ENCODE data around the gene KLK6. TPM values are rescaled to one million over a fixed set of nuclear protein-coding genes. Genes with fewer than 3 reads are reported as not detected.
A peak's percentile ranks its signal among the peaks of the same experiment; 100 is the strongest.

The KLK6 gene
- total RNA-seq, 1 experiment from 2014 or later = 75.0 TPM

GRCh38 chr19:50962245-50962644, 7.1 kb downstream of the KLK6 start:
- H3K27me3 ChIP-seq (ENCODE audit: low read length) = no peaks in the 10 kb centered on the region
- H2AFZ ChIP-seq (ENCODE audit: low read length) = no peak overlapping the region
- POLR2A ChIA-PET (ENCODE audit: unreplicated experiment) = no interaction called here
- H3K9me2 ChIP-seq (replicated peaks; ENCODE audit: low read length) = no peaks in the 10 kb centered on the region
- no TSS peak for BruUV-seq (replicated peaks)
- H3K79me2 ChIP-seq (ENCODE audit: low read length) = no peaks in the 10 kb centered on the region
- no peak overlapping the region for H3K27ac ChIP-seq (ENCODE audit: low read length)
- H3K9me3 ChIP-seq (ENCODE audit: low read length) = no peaks in the 10 kb centered on the region
- H3K4me1 ChIP-seq (ENCODE audit: insufficient read depth, low read length) = peaks cover 21% of the 10 kb centered on the region
- H3F3A ChIP-seq (ENCODE audit: low read length, unreplicated experiment) = no peaks in the 10 kb centered on the region
- no peaks in the 10 kb centered on the region for H4K20me1 ChIP-seq (ENCODE audit: low read length)
- intact Hi-C loops (cut with micrococcal nuclease) = no loop called here
- H3K9ac ChIP-seq (ENCODE audit: low read length) = no peak overlapping the region
- ATAC-seq (no peak), DNase-seq (no peak)
- no peak overlapping the region for H3K4me2 ChIP-seq (ENCODE audit: low read length)
- no peak for TF ChIP-seq EZH2phosphoT487 (IDR thresholded peaks at IDR 0.05; ENCODE audit: borderline replicate concordance, low read length)
- TF ChIP-seq, protein P1, sequence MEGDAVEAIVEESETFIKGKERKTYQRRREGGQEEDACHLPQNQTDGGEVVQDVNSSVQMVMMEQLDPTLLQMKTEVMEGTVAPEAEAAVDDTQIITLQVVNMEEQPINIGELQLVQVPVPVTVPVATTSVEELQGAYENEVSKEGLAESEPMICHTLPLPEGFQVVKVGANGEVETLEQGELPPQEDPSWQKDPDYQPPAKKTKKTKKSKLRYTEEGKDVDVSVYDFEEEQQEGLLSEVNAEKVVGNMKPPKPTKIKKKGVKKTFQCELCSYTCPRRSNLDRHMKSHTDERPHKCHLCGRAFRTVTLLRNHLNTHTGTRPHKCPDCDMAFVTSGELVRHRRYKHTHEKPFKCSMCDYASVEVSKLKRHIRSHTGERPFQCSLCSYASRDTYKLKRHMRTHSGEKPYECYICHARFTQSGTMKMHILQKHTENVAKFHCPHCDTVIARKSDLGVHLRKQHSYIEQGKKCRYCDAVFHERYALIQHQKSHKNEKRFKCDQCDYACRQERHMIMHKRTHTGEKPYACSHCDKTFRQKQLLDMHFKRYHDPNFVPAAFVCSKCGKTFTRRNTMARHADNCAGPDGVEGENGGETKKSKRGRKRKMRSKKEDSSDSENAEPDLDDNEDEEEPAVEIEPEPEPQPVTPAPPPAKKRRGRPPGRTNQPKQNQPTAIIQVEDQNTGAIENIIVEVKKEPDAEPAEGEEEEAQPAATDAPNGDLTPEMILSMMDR (conservative IDR thresholded peaks at IDR 0.05; ENCODE audit: low read depth, low read length) = no peak
- TF ChIP-seq EZH2 (IDR thresholded peaks at IDR 0.05; ENCODE audit: low read length, unreplicated experiment) = no peak
- no peak overlapping the region for H3K4me3 ChIP-seq (ENCODE audit: low read length)
- H3K36me3 ChIP-seq (ENCODE audit: low read depth, low read length) = peaks cover 10% of the 10 kb centered on the region; the same call in 1 of the 2 replicates
- CTCF ChIA-PET = no interaction called here

DNA sequence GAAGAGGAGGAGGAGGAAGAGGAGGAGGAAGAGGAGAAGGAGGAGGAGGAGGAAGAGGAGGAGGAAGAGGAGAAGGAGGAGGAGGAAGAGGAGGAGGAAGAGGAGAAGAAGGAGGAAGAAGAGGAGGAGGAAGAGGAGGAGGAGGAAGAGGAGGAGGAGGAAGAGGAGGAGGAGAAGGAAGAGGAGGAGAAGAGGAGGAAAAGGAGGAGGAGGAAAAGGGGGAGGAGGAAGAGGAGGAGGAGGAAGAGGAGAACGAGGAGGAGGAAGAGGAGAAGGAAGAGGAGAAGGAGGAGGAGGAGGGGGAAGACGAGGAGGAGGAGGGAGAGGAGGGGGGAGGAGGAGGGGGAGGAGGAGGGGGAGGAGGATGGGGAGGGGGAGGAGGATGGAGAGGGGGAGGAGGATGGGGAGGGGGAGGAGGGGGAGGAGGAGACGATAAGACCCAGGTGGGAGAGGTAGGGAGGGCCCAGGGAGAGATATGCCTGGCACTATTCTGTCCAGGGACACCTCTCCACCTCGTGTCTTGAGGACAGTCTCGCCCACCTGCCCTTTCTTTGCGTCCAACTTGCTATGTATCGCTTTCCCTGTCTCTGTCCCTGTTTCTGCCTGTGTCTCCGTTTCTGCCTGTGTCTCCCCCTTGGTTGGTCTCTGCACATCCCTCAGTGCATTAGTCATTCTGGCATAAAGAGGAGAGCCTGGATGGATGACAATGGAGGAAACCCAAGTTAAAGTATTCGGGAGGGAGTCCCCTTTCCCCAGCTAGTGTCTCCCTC, 9.5 kb downstream of the KLK6 start:
- BruUV-seq (replicated peaks) = no TSS peak
- no peaks in the 10 kb centered on the region for H3K27me3 ChIP-seq (ENCODE audit: low read length)
- ATAC-seq = peak; percentile 85
- no peaks in the 10 kb centered on the region for H3F3A ChIP-seq (ENCODE audit: low read length, unreplicated experiment)
- TF ChIP-seq, protein P1 (conservative IDR thresholded peaks at IDR 0.05; ENCODE audit: low read depth, low read length) = no peak
- TF ChIP-seq EZH2 (IDR thresholded peaks at IDR 0.05; ENCODE audit: low read length, unreplicated experiment) (no peak), EZH2phosphoT487 (IDR thresholded peaks at IDR 0.05; ENCODE audit: borderline replicate concordance, low read length) (no peak)
- no peak overlapping the region for H3K27ac ChIP-seq (ENCODE audit: low read length)
- POLR2A ChIA-PET (ENCODE audit: unreplicated experiment) = no interaction called here
- H3K9ac ChIP-seq (ENCODE audit: low read length) = no peak overlapping the region
- 0 out of 2 replicates have a peak overlapping the region, but pooled peaks have one; percentile 7 for H2AFZ ChIP-seq (ENCODE audit: low read length)
- DNase-seq = peak; percentile 72
- peak overlapping the region; percentile 6; the same call in 1 of the 2 replicates for H3K4me2 ChIP-seq (ENCODE audit: low read length)
- H3K4me1 ChIP-seq (ENCODE audit: insufficient read depth, low read length) = peaks cover 5% of the 10 kb centered on the region
- no peaks in the 10 kb centered on the region for H3K79me2 ChIP-seq (ENCODE audit: low read length)
- intact Hi-C loops (cut with micrococcal nuclease) = no loop called here
- no peaks in the 10 kb centered on the region for H3K9me3 ChIP-seq (ENCODE audit: low read length)
- H3K9me2 ChIP-seq (replicated peaks; ENCODE audit: low read length) = no peaks in the 10 kb centered on the region
- CTCF ChIA-PET = no interaction called here
- H3K36me3 ChIP-seq (ENCODE audit: low read depth, low read length) = peaks cover 10% of the 10 kb centered on the region; the same call in 1 of the 2 replicates
- H4K20me1 ChIP-seq (ENCODE audit: low read length) = no peaks in the 10 kb centered on the region
- H3K4me3 ChIP-seq (ENCODE audit: low read length) = no peak overlapping the region

GRCh38 chr19:50957587-50957986, 11.8 kb downstream of the KLK6 start:
- Histone ChIP-seq H3K27me3 (ENCODE audit: low read length) (no peaks in the 10 kb centered on the region), H3K9me3 (ENCODE audit: low read length) (no peaks in the 10 kb centered on the region), H3K27ac (ENCODE audit: low read length) (no peak overlapping the region), H3K36me3 (ENCODE audit: low read depth, low read length) (peaks cover 4% of the 10 kb centered on the region; the same call in 1 of the 2 replicates), H3F3A (ENCODE audit: low read length, unreplicated experiment) (no peaks in the 10 kb centered on the region), H3K4me1 (ENCODE audit: insufficient read depth, low read length) (peaks cover 17% of the 10 kb centered on the region), H3K9me2 (replicated peaks; ENCODE audit: low read length) (no peaks in the 10 kb centered on the region), H3K4me3 (ENCODE audit: low read length) (no peak overlapping the region), H3K79me2 (ENCODE audit: low read length) (no peaks in the 10 kb centered on the region), H4K20me1 (ENCODE audit: low read length) (no peaks in the 10 kb centered on the region), H3K4me2 (ENCODE audit: low read length) (no peak overlapping the region), H3K9ac (ENCODE audit: low read length) (no peak overlapping the region), H2AFZ (ENCODE audit: low read length) (no peak overlapping the region)
- no peak for DNase-seq
- intact Hi-C loops (cut with micrococcal nuclease) = no loop called here
- CTCF ChIA-PET = no interaction called here
- no peak for ATAC-seq
- POLR2A ChIA-PET (ENCODE audit: unreplicated experiment) = no interaction called here
- BruUV-seq (replicated peaks) = no TSS peak
- no peak for TF ChIP-seq EZH2 (IDR thresholded peaks at IDR 0.05; ENCODE audit: low read length, unreplicated experiment)

Data from PC-3 (cell line).